ENCODE measurements around the gene MAST4. TPM values are rescaled to one million over a fixed set of nuclear protein-coding genes. Genes with fewer than 3 reads are reported as not detected.

The MAST4 gene
- total and polyA plus RNA-seq, 2 of the 13 experiments (the other 11 are each of a cell fraction or from before 2014, with no cell fraction given), result 3.4 to 3.7 TPM

GRCh38 chr5:67187006-67187715 lies 591.0 kb downstream of the MAST4 start (continued):
- TF ChIP-seq, protein P1, sequence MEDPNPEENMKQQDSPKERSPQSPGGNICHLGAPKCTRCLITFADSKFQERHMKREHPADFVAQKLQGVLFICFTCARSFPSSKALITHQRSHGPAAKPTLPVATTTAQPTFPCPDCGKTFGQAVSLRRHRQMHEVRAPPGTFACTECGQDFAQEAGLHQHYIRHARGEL (CRISPR knock-in tag; IDR thresholded peaks at IDR 0.05), result no peak
- TF ChIP-seq NCOR1 (IDR thresholded peaks at IDR 0.05; ENCODE audit: borderline replicate concordance, low read length) (no peak), KLF11 (CRISPR knock-in tag; IDR thresholded peaks at IDR 0.05) (no peak)

GRCh38 chr5:67188274-67189078 lies 592.3 kb downstream of the MAST4 start:
- Histone ChIP-seq H3K27me3 (ENCODE audit: control insufficient read depth in 1 of 2, insufficient read depth in 2 of 2, low read length in 2 of 2) (no peaks in the 10 kb centered on the region; a peak in 2 of 5 replicates), H3K9me3 (ENCODE audit: low read length) (no peaks in the 10 kb centered on the region), H3K9ac (ENCODE audit: insufficient read depth, low read depth, low read length) (no peak overlapping the region), H3K36me3 (replicated peaks in 1 of 2; ENCODE audit: control insufficient read depth in 1 of 2, insufficient read depth in 2 of 2, low read length in 2 of 2) (no peaks in the 10 kb centered on the region), H4K20me1 (ENCODE audit: insufficient read depth, low read length) (no peaks in the 10 kb centered on the region), H3K4me2 (ENCODE audit: low read depth, low read length) (no peak overlapping the region), H3K4me3 (replicated peaks in 1 of 3; ENCODE audit: insufficient read depth in 1 of 3, low read depth in 2 of 3, low read length in 3 of 3) (no peak overlapping the region), H3K27ac (ENCODE audit: extremely low read length, insufficient read depth, low read length) (no peak overlapping the region), H3K79me2 (ENCODE audit: insufficient read depth, low read length) (no peaks in the 10 kb centered on the region), H2AFZ (ENCODE audit: low read length) (no peak overlapping the region), H3K4me1 (ENCODE audit: insufficient read depth, low read length) (no peaks in the 10 kb centered on the region)
- ATAC-seq, result no peak
- ChIA-PET POLR2A (no interaction called here), CTCF (ENCODE audit: low intra/inter-chr PET ratio, low total read pairs) (no interaction called here)
- FAIRE-seq, result no peak
- WGBS (ENCODE audit: low lambda C conversion rate), result 33% methylated on average over 7 of the region's 7 CpGs
- no TSS peak for BruUV-seq (replicated peaks)
- intact Hi-C loops (cut with micrococcal nuclease; ENCODE audit: unreplicated experiment) (no loop called here), in situ Hi-C loops (cut with HindIII; ENCODE audit: extremely low pct_ligation_motif_present, low pct_unique_long_range_greater_than_20kb) (no loop called here)
- no peak for DNase-seq (ENCODE audit: low spot score)
- TF ChIP-seq, protein P2, sequence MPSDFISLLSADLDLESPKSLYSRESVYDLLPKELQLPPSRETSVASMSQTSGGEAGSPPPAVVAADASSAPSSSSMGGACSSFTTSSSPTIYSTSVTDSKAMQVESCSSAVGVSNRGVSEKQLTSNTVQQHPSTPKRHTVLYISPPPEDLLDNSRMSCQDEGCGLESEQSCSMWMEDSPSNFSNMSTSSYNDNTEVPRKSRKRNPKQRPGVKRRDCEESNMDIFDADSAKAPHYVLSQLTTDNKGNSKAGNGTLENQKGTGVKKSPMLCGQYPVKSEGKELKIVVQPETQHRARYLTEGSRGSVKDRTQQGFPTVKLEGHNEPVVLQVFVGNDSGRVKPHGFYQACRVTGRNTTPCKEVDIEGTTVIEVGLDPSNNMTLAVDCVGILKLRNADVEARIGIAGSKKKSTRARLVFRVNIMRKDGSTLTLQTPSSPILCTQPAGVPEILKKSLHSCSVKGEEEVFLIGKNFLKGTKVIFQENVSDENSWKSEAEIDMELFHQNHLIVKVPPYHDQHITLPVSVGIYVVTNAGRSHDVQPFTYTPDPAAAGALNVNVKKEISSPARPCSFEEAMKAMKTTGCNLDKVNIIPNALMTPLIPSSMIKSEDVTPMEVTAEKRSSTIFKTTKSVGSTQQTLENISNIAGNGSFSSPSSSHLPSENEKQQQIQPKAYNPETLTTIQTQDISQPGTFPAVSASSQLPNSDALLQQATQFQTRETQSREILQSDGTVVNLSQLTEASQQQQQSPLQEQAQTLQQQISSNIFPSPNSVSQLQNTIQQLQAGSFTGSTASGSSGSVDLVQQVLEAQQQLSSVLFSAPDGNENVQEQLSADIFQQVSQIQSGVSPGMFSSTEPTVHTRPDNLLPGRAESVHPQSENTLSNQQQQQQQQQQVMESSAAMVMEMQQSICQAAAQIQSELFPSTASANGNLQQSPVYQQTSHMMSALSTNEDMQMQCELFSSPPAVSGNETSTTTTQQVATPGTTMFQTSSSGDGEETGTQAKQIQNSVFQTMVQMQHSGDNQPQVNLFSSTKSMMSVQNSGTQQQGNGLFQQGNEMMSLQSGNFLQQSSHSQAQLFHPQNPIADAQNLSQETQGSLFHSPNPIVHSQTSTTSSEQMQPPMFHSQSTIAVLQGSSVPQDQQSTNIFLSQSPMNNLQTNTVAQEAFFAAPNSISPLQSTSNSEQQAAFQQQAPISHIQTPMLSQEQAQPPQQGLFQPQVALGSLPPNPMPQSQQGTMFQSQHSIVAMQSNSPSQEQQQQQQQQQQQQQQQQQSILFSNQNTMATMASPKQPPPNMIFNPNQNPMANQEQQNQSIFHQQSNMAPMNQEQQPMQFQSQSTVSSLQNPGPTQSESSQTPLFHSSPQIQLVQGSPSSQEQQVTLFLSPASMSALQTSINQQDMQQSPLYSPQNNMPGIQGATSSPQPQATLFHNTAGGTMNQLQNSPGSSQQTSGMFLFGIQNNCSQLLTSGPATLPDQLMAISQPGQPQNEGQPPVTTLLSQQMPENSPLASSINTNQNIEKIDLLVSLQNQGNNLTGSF (CRISPR knock-in tag; IDR thresholded peaks at IDR 0.05), result no peak
- TF ChIP-seq ZEB1 (IDR thresholded peaks at IDR 0.05; ENCODE audit: insufficient replicate concordance, low read depth) (no peak), ZNF556 (CRISPR knock-in tag; IDR thresholded peaks at IDR 0.05; ENCODE audit: borderline replicate concordance) (no peak), MAFF (IDR thresholded peaks at IDR 0.05; ENCODE audit: low read depth, low read length) (peak; percentile 29; the same call in 1 of the 2 replicates), TRIM22 (IDR thresholded peaks at IDR 0.05) (no peak), ZFP1 (CRISPR knock-in tag; IDR thresholded peaks at IDR 0.05) (no peak), HDAC2 (CRISPR knock-in tag; IDR thresholded peaks at IDR 0.05) (no peak), MAFK (conservative IDR thresholded peaks at IDR 0.05 in 1 of 2, IDR thresholded peaks at IDR 0.05 in 1 of 2; ENCODE audit: low read length in 2 of 2) (peak; percentile 62 to 82; a peak in 3 of 4 replicates), SIN3A (IDR thresholded peaks at IDR 0.05; ENCODE audit: borderline replicate concordance, low read depth, low read length) (no peak), ETV6 (CRISPR knock-in tag; conservative IDR thresholded peaks at IDR 0.05) (no peak)

Measured in HepG2 (cell line).